ENCODE results near the gene CDNF.

Gene CDNF

DNA sequence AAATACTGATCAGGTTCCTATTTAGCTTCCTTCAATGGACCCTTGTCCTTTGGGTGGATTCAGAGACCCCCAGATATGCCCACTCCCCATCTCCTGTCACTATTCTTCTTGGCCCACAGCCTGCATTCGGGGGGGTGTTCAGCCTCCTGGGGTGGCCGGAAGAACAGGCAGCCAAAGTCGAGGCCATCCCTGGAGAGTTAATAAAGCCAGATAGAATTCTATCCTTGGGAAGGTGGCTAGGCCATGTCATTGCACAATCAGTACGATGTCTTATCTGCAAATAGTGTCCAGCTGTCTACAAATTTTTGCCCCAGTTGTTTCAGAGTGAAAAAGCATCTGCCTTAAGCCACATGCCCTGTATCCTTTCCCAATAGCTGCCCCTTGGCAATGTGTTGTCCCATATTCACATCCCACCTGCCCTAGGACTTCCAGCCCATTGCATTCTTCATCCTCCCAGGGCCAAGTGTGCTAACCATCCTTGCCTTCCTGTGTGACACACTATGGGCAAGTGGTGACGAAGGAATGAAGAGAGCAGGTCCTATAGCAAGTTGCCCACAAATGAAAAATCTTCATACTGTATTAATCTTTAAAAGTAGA is 53.3 kb downstream of the CDNF start:
- DNase-seq: no peak

DNA sequence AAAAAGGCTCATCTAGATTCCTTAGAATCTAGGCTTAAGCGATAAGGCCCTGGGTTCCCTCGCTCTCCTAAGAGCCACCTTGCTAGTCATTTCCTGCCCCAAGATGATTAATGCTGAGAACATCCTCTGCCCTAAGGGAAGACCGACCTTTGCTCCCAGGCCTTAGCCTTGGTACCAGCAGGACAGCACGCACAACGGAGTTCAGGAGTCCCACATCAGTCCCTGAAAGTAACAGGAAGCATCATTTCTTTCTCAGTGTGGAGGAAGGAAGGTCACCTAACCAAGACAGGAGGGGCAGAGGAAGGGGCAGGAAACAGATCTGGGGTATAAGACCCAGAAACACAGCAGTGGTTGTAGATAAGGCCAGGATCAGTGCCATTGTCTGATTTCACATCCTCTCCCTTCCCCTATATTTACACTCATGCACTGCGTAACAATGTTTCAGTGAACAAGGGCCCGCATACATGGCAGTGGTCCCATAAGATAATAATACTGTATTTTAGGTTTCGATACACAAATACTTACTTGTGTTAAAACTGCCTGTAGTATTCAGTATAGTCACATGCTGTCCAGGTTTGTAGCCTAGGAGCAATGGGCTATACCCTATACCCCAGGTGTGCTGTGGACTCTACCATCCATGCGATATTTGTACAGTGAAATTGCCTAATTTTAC is 55.0 kb downstream of the CDNF start:
- no peak for DNase-seq

DNA sequence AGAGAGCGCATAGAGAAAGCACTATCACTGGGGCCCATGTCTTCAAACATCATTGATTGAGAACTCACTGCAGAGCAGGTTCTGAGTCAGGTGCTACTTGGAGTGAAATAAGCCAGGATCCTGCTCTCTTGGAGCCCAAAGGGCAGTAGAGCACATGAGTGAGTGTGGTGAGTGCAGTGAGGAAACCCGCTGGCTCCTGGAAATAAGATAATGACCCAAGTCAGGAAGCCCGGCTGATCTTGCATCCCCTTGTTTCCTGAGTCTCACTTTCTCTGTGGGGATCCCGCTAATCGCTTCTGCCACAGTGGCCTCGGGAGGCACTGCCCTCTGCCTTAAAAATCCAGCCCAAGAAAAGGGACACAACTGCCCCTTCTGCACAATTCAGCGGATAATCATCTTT is 56.1 kb downstream of the CDNF start:
- no peak for DNase-seq

DNA sequence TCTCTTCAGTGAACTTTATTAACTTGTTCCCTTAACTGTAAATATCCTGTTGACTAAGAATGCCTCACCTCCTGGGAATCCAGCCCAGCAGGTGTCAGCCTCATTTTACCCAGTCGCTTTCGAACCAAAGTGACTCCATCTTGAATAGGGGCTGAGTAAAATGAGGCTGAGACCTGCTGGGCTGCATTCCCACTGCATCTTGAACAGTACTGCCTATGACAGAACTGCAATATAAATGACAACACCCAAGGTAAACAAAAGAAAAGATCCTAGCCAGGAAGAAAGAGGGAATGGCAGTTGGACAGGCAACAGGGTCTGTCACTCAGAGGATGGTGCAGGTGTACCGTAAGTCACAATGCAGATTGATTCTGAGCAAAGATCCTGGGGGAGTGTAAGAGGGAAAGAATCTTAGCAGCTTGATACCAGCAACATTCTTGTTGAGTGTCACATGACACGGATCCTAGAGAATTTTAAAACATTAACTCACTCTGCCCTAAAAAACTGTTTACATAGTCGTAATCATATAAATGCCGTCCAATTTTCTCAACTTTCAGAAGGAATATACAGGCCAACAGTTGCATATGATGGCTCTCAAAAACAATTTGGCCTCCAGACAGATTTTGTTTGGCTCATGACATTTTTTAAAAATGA is 58.7 kb downstream of the CDNF start:
- DNase-seq: no peak

DNA sequence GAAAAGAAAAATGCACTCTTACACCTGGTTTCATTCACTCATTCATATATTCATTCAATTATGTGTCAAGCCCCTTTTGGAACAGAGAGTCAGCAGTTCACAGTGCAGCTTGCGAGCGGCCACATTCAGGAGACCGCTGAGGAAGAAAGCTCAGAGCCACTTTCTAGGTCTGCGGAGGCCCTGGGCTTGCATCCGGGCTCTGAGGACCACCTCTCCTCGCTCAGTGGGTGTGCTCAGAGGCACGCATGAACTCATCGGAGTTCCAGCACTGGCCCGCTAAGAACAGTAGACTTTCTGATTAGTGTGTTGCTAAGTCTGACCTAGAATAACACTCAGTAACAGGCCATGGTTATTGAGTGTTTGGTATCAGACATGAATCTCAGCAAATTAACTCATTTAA is 61.3 kb downstream of the CDNF start:
- DNase-seq: no peak

DNA sequence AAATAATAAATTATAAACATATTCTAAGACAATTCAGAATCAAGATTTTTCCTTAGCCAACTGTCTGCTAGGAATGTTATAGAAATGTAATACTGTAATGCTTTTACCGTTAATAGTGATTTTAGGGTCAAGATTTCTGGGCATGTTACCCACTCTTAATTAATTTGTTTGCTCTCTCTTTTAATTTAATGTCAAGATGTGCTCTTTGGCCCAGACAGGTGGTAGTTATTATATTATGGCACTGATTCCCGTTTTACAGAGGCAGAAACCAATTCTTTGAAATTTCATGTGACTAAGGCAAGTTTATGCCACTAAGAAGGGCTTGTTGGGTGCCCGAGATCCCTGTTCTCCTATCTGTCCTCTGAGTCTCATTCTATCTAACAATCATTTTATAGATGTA is 62.2 kb downstream of the CDNF start:
- DNase-seq: no peak

DNA sequence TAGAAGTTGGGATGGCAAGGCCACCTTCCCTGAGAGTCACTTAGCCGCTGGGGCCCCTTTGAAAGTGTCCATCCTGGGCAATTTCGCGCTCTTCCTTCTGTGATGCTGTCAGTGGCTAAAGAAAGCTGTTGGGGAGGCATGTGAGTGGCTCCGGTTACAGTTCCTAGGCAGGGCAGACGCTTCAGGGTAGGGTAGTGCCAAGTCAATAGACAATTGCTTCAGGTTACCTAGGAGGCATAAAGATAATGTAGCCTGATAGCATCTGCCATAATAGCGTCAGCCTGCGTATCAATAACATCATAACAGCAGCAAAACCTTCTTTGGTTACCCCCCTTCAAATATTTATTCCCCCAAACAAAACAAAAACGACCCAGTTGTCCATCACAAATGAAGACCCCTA is 63.0 kb downstream of the CDNF start, which contains the start of gene FAM107B:
FAM107B (minus strand) TSS at position 101 of the 400 bp plus-strand sequence. CDS start 234 bp downstream, outside the sequence.
- no peak for DNase-seq

DNA sequence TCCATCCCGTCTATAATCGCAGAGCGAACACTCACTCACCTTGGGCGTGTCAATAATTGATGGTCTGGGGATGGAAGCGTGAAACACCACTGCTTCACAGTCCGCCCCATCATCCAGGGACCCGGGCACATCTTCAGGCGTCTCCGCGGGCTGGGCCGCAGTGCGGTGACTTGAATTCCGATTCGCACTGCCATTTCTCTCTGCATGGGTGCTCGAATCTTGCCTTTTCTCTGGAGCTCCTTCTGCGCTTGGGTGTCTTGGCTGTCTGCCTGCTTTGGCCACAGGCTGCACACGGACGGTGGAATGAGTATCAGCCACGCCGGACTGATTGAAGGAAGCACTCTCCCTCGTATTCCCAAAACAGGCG is 63.6 kb downstream of the CDNF start:
- no peak for DNase-seq

DNA sequence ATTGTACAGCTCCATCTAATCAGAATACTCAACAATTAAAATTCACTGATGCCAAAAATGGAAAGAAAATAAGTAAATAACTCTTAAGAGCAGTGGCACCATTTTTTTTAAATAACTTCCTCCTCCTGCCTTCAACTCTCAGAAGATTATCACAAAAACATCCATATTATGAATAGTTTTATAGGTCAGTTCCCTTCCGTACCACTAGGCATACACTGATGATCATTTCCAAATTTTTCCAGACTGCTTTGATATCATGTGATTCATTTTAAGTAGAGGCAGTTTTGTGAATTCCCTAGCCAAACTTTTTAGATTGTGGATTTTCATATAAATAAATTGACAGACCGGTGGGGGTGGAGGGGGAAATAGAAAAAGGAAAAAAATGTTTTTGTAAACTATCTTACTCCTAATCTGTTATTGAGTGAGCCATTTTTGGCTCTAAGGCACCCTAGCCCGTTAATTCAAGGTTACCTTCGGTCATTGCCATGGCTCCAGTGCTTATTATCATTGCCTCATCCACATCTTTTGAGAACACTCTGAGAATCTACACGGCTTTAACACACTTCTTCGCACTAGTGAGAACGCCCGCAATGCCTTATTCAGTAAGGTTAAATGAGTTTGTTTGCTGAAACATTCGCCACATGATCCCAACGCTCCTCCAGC is 64.2 kb downstream of the CDNF start:
- no peak for DNase-seq

DNA sequence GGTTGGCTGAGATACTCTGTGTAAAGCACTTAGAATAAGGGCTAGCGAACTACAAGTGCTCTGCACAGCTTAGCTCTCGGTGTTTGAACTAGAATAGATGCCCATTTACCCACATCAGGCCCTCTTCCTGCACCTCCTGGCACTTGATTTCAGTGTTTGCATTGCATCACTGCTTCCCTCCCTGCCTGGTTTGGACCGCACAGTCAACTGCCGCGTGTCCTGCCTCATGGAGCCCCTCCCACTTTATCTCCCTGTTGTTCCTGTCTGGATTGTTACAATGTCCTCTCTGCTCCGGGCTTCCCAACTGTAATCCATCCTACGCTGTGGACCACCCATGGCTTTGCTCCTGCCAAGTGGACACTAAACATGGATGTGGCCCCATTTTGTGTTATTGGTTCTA is 65.4 kb downstream of the CDNF start:
- DNase-seq: no peak

DNA sequence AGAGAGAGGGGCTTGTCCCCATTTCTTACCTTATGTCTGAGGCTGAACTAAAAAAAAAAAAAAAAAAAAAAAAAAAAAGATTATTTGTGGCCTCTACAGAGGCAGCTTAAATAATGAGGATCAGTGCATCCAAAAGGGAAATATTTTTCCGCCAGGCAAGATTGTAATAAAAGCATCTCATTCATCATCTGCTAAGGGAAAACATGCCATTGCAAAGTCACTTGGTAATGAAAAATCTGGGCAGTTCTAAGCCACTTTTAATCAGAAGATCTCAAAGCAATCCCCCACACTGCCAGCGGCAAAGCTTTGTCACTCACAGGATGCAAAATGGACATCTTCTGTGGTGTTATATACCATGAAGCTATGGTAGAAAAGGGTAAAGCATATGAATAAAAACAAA is 66.9 kb downstream of the CDNF start:
- DNase-seq: no peak

Data from activated CD4-positive, alpha-beta T cell treated with anti-CD3 and anti-CD28 coated beads for 4 hours (primary cell).